ENCODE data around the gene LRMDA. TPM values are rescaled to one million over a fixed set of nuclear protein-coding genes. Genes with fewer than 3 reads are reported as not detected.

LRMDA gene
- total RNA-seq, 3 donors from 2014 or later, result 9.4 to 14.9 (median 10.3) TPM

DNA sequence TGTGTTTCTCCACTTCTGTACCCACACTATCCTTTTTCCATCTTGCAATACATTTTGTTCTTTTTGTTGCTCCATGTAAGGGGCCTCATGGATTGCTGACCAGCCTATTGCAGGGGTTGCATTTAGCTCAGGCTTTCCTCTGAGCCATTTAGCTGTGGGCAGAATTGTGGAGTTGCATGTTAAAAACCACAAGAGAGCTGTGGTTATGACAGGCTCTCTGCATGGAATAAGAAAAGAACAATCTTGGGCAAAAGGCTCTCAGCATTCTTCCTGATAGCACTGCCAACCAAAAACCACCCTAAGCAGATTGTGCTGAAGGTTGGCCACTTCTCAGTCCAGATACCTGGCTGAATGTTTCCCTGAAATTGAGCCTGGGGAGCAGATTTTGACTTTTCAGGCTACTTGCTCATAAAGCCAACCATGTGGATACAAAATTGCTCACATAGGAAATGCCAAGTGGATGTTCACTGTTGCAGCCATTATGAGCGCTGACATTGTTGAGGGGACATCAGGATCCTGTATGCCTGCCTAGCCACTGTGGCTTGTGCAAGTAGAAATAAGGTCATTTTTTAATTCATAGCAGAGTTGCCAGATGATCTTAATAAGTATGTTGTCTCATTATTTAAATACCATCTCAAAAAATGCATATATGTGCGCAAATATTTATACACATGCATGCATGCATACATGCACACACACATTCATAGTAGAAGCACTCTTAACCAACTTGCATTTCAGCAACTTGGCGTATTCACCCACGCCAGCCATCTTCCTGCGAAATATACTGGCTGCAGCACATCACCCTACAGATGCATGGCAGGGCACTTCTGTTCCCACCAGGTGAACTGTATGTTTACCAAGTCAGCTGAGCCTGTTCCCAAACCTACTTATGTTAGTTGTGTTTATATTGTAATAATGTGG, 695.4 kb downstream of the LRMDA start:
- TF ChIP-seq, protein P1, sequence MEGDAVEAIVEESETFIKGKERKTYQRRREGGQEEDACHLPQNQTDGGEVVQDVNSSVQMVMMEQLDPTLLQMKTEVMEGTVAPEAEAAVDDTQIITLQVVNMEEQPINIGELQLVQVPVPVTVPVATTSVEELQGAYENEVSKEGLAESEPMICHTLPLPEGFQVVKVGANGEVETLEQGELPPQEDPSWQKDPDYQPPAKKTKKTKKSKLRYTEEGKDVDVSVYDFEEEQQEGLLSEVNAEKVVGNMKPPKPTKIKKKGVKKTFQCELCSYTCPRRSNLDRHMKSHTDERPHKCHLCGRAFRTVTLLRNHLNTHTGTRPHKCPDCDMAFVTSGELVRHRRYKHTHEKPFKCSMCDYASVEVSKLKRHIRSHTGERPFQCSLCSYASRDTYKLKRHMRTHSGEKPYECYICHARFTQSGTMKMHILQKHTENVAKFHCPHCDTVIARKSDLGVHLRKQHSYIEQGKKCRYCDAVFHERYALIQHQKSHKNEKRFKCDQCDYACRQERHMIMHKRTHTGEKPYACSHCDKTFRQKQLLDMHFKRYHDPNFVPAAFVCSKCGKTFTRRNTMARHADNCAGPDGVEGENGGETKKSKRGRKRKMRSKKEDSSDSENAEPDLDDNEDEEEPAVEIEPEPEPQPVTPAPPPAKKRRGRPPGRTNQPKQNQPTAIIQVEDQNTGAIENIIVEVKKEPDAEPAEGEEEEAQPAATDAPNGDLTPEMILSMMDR (IDR thresholded peaks at IDR 0.05), result no peak
- H3K4me1 ChIP-seq (ENCODE audit: low read depth), result no peaks in the 10 kb centered on the region
- no peaks in the 10 kb centered on the region for H3K36me3 ChIP-seq (ENCODE audit: low read depth)
- intact Hi-C loops (cut with DNase I, micrococcal nuclease), result no loop called here
- no peak overlapping the region for H3K4me3 ChIP-seq
- no peaks in the 10 kb centered on the region for H3K9me3 ChIP-seq
- DNase-seq, result no peak
- no peak for ATAC-seq

DNA sequence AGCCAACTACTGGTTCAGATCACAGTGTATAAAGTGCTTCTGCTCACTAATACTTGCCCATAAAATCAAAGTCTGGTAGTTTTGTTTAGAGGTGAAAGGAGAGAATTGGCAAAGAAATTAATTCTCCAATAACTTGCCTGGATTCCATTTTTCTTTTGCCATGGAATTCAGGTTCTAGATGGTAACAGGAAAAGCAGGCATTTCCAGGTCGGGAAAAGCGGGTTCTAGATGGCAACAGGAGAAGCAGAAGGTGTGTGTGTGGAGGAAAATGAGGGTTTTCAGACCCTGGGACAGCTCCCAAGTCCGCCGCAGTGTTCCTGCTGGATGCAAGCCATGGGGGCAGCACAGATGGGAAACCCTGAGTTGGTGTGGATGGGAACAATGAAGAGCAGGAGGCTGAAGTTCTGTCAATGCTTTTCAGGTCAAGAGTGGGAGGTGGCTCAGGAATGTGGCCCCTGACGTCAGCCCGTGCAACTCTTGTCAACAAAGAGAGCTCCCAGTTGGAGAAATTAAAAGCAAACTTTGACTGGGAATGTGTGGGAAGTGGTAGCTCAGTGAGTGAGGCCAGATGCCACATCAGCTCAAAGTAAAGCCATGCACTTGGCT, 696.7 kb downstream of the LRMDA start:
- ATAC-seq (no peak), DNase-seq (no peak)
- Histone ChIP-seq H3K36me3 (ENCODE audit: low read depth) (no peaks in the 10 kb centered on the region), H3K9me3 (no peaks in the 10 kb centered on the region), H3K4me3 (no peak overlapping the region), H3K4me1 (ENCODE audit: low read depth) (no peaks in the 10 kb centered on the region)
- TF ChIP-seq, protein P1 (IDR thresholded peaks at IDR 0.05), result no peak
- intact Hi-C loops (cut with DNase I, micrococcal nuclease), result no loop called here

- TF ChIP-seq, protein P1 (IDR thresholded peaks at IDR 0.05), result no peak
- Histone ChIP-seq H3K4me3 (no peak overlapping the region), H3K4me1 (ENCODE audit: low read depth) (no peaks in the 10 kb centered on the region), H3K9me3 (no peaks in the 10 kb centered on the region), H3K36me3 (ENCODE audit: low read depth) (no peaks in the 10 kb centered on the region)
- intact Hi-C loops (cut with DNase I, micrococcal nuclease), result no loop called here
- DNase-seq (no peak), ATAC-seq (no peak)
Measured at GRCh38 chr10:76129213-76129612, 697.8 kb downstream of the LRMDA start.

GRCh38 chr10:76130892-76131291, 699.5 kb downstream of the LRMDA start:
- intact Hi-C loops (cut with DNase I, micrococcal nuclease), result no loop called here
- no peaks in the 10 kb centered on the region for H3K4me1 ChIP-seq (ENCODE audit: low read depth)
- no peaks in the 10 kb centered on the region for H3K9me3 ChIP-seq
- H3K36me3 ChIP-seq (ENCODE audit: low read depth), result no peaks in the 10 kb centered on the region
- DNase-seq (no peak), ATAC-seq (no peak)
- no peak overlapping the region for H3K4me3 ChIP-seq
- TF ChIP-seq, protein P1 (IDR thresholded peaks at IDR 0.05), result no peak

DNA sequence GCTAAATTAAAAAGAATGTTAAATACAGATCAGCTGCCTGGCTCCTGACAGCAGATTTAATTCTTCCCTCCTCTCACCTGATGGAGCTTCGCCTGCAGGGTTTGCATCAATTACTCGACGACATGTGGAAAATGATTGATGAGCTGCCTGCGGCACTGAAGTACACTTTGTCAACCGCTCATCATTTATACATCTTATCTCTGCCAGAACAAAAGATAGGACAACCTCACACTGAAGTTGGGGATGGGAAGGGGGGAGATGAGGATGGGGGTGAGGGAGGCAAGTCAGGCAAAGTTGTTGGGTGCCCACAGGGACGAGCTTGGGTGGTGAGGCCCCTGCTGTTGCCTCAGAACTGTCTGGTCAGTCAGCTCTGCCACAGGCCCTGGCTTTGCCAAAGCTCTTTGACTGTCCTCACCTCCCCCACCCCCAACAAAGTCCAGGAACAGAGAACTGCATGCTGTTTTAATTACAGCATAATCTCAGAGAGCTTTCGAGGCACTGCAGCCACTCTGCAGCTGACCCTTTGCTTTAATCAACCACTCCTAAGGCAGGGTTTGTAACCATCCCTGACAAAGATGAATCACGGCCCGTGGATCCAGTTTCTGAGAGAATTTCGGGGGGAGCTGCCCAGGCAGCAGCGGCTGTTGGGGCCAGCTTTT, 702.3 kb downstream of the LRMDA start:
- TF ChIP-seq, protein P1 (IDR thresholded peaks at IDR 0.05), result no peak
- H3K4me3 ChIP-seq, result no peak overlapping the region
- H3K9me3 ChIP-seq, result no peaks in the 10 kb centered on the region
- no peak for ATAC-seq
- intact Hi-C loops (cut with DNase I, micrococcal nuclease), result no loop called here
- H3K36me3 ChIP-seq (ENCODE audit: low read depth), result no peaks in the 10 kb centered on the region
- H3K4me1 ChIP-seq (ENCODE audit: low read depth), result no peaks in the 10 kb centered on the region
- DNase-seq, result no peak

All from mucosa of descending colon (tissue), 3 donors.